CD4-positive, alpha-beta T cell treated with Interleukin-17A for 4 hours (primary cell): Measurements from ENCODE around the gene FRAT1.

Source experiments
- DNase-seq: peaks from one replicate; pipeline ENCODE4 v3.0.0-alpha.2; 2020; ENCODE audit warnings: mixed read lengths

FRAT1 gene

DNA sequence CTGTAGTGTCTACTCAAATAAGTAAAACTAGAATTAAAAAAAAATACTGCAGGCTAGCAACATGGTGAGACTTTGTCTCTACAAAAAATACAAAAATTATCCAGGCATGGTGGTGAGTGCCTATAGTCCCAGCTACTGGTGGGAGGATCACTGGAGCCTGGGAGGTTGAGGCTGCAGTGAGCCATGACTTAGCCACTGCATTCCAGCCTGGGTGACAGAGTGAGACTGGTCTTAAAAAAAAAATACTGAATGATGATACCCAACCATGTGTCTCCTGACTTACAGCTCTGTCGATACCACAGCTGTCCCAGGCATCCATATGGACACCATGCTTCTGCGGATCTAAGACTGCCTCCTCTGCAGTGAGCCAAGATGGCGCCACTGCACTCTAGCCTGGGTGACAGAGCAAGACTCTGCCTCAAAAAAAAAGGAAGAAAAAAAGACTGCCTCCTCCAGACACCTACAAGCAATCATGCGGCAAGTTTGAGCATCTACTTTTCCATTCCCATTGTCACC, 7.9 kb upstream of the FRAT1 start:
- no peak for DNase-seq

DNA sequence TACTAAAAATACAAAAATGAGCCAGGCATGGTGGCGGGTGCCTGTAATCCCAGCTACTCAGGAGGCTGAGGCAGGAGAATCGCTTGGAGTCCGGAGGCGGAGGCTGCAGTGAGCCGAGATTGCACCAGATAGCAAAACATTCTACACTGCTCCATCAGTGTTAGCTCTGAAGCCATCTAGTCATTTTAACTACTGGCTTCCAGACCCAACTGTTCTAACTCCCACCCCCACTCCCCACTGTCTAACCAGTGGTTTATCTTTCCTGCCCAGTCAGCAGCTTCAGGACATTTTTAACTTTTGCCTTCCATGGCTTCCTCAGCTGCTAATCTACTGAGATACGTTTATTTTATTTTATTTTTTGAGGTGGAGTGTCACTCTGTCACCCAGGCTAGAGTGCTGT, 6.2 kb upstream of the FRAT1 start:
- DNase-seq: no peak

DNA sequence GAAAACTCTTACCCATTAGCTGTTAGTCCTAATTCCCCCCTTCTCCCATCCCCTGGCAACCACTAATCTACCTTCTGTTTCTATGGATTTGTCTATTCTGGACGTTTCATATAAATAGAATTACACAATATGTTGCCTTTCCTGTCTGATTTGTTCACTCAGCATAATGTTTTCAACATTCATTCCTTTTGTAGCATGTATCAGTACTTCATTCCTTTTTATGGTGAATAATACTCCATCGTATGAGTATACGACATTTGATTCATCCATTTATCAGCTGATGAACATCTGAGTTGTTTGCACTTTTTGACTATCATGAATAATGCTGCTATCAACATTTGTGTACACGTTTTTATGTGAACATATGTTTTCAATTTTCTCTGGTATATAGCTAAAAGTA, 4.4 kb upstream of the FRAT1 start:
- DNase-seq: no peak

DNA sequence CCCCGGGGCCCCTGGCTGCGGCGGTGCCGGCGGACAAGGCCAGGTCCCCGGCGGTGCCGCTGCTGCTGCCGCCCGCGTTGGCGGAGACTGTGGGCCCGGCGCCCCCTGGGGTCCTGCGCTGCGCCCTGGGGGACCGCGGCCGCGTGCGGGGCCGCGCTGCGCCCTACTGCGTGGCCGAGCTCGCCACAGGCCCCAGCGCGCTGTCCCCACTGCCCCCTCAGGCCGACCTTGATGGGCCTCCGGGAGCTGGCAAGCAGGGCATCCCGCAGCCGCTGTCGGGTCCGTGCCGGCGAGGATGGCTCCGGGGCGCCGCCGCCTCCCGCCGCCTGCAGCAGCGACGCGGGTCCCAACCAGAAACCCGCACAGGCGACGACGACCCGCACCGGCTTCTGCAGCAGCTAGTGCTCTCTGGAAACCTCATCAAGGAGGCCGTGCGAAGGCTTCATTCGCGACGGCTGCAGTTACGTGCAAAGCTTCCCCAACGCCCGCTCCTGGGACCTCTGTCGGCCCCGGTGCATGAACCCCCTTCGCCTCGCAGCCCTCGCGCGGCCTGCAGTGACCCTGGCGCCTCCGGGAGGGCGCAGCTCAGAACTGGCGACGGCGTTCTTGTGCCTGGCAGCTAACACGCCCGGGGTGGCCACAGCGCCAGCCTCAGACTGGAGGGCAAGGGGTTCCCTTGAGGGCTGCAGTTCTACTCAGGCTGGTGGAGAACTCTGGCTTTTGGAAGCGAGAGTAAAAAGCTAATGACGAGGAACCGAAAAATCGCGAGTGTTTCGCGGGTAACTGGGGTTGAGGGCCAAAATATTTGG, 804 bp downstream of the FRAT1 start:
- peak; percentile 72 for DNase-seq

DNA sequence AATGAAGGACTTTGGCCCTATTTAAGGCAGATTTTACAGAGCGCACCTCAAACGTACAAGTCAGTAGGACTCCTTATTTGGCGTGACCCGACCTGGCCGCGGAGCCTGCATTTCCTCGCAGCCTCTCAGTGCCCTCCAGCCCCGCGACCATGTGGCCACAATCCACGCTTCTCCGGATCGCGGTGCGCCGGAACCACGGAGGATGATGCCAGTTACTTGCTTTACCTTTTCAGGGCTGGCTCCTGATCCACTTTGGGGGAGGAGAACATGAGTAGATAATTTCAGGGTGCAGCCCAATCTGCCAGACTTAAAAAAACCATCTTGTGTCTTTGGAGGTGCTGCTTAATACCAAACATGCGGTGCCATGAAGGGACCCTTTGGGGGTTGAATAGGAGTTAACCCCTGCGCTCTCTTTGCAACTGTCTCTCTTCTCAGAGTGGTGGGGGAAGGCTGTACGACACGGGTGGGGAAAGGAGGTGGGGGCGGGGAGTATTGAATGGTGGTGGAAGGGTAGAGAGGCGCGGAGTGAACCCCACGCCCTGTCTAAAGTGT, 1.5 kb downstream of the FRAT1 start:
- peak; percentile 38 for DNase-seq

DNA sequence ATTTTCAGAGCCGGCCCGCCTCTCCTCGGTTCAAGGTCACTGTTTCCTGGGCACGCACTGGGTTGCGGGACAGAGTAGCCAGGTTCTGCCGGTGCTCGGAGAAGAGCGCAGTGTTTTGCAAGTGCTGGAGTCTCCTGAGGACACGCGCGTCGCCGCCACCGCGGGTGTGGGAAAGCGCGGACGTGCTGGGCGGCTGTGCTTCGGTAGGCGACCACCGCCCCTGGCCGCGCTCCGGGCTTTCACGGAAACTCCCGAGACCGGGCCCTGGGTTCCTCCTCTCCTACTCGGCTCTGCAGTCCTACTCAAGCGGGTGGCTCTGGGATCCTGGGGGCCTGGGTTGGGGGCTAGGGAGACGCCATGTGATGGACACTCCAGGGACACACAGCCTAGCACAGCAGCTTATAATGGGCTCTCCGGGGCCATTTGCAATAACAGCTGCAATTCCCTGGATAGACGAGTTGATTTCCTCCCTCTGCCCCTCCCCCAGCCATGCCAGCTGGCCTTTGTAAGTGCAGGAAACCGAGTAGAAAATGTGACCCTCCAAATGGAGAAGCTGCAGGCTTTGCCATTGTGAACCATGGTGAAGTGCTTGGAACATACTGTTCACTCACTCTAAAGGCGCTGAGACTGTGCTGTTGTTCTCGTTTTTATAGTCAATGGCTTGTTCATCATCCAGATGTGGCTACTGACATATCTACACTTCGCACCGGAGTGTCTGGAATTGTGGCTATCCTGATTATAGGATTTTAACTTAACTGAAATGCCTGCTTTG, 2.1 kb downstream of the FRAT1 start:
- DNase-seq: peak; percentile 36

DNA sequence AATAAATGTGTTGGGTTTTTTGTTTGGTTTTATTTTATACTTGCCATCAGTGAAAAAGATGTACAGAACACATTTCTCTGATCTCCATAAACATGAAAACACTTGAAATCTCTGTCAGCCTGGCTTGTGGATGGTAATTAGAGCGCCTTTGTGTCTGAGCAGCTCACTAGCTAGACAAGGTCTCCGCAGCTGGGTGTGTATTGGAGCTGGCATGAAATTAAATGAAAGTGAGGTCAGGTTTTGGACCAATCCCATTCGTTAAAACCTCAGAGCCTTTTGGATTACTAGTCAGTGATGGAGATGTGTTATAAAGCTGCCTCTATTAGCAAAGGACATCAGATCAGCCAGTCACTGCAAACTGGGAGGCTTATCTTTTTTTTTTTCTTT, 2.7 kb downstream of the FRAT1 start:
- no peak for DNase-seq

DNA sequence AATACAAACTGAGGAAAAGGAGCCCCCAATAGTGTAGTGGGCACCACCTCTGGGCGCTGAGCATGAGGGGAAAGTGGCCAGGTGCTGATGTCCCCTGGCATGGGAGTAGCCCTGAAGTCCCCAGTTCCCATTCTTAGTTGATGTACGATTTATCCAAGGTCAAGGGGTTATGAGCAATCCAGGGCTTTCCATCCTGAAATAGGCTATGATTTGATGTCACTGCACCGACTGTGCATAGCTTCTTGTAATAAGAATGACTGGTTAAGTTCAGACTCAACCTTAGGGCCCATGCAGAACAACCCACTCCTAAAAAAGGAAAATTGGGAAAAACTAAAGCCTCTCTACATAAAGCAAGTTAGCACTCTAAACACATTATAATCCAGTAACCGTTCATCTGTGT, 4.4 kb downstream of the FRAT1 start:
- DNase-seq: no peak

DNA sequence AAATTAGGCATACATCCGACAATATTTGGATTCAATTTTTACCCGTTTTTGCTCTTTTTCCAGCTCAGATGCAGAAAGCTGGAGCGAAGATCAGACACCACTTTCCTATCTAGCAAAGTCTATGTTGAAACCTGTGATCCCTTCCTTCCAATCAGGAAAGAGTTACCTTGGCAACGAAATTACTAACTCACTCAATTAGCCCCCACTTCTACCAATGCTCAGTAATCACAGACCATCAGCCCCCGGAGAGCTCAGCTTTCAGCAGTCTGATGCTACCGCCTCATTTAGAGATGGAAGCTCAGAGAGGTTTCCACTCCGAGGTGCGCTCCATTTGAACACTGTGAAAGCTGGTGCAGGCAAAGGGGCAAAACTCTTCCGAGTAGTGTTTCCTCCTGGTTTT, 6.7 kb downstream of the FRAT1 start:
- no peak for DNase-seq

DNA sequence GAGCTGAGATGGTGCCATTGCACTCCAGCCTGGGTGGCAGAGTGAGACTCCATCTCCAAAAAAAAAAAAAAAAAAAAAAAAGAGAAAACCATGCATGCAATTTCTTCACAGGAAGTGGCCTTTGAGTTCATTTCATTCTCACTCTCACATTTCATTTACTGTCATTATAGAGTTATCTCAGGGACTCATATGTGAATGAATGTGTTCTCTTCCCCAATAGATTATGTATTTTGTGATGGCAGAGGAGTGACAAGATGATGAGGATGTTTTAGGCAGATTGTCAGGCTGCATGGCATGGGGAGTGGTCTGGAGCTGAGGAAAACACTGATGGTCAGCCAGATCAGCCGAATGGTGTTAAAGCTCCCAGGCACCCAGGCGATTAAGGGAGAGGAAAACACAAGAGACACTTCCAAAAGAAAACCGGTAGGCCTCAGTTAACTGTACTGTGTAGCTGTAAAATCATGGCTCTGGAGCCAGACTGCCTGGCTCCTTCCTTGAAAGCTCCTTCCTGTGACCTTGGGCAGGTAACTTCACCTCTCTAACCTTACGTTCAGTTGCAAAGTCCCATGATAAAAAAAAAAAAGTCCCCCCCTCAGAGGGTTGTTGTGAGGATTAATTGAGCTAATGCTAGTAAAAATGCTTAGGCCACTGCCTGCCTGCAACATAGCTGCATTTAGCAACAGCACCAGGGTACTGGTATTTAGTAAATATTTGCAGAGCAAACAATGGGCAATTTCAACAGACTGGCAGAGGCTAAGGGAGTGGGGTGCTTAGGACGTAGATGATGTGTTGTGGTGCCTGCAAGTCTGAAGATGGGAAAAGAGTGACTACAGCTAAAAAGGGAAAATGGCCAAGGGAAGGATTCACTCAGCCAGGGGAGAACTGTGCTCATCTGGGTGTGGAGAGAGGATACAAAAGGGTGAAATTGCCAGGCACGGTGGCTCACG, 8.6 kb downstream of the FRAT1 start:
- DNase-seq: no peak

DNA sequence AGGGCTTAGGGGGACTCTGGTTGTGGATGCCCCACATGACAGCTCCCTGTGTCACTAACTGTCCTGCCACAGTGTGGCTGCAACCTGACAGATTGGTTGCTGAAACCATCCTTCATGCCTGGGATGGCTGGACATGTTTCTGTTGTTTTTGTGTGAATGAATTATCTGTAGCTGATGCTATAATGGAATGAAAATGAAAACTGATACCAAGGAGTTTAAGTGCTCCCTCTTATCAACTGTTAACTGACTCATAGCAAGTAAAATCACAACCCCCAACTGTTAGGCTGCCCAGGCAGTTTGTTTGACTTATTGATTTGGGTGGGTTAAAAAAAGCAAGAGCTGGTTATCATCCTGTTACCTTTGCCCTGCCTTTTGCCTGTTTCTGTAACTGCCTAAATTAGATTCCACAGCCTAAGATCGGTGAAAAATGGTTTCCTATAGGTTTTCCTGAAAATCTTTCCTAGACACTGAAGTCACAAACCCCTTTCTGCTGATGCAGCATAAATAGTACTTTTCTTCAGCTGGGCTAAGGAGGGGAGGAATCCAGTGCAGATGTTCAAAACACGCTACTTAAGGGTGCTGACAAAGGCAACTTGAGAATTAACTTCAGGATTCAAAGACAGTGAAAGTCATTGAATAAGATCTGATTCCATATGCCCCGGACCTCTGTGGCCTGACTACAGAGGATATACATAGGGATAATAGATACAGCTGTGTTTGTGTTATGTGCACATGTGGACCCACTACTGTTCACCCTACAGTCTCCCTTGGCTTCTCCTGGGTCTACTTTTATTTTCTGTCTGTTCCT, 9.8 kb downstream of the FRAT1 start:
- DNase-seq: no peak

DNA sequence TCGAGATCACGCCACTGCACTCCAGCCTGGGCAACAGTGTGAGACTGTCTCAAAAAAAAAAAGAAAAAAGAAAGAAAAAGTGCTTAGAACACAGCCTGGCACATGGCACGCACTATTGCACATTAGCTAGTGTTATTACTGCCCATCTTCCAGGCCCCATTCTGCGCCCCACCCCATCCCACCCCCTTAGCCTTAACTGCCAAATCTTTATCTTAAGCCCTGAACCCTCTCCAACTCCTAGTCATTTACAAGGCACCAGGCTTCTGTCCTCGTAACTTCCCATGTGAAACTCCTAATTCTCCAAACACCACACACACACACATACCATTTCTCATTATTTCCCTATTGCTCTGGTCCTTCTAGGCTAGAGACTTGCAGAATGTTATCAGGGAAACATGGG, 10.7 kb downstream of the FRAT1 start:
- DNase-seq: no peak

DNA sequence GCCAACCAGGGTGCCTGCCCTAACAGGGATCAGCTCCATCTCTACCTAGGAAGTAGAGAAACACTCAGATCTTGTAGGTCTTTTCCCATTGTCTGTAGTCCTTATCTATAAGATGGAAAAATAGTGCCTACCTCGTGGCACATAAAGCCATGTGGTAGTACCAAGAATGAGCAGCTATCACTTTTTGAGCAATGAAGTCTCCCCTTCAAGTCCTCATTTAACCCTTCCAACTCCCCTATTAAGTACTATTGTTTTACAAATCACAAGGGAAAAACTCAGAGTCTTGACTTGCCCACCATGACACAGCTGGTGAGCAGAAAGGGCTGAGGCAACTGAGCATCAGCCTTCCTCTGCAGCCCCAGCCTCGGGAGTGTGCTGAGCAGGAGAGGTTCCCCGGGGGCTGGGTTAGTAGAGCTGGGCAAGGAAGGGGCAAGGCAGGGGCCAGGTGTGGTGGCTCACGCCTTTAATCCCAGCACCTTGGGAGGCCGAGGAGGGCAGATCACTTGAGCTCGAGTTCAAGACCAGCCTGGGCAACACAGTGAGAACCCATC, 12.2 kb downstream of the FRAT1 start:
- DNase-seq: no peak

DNA sequence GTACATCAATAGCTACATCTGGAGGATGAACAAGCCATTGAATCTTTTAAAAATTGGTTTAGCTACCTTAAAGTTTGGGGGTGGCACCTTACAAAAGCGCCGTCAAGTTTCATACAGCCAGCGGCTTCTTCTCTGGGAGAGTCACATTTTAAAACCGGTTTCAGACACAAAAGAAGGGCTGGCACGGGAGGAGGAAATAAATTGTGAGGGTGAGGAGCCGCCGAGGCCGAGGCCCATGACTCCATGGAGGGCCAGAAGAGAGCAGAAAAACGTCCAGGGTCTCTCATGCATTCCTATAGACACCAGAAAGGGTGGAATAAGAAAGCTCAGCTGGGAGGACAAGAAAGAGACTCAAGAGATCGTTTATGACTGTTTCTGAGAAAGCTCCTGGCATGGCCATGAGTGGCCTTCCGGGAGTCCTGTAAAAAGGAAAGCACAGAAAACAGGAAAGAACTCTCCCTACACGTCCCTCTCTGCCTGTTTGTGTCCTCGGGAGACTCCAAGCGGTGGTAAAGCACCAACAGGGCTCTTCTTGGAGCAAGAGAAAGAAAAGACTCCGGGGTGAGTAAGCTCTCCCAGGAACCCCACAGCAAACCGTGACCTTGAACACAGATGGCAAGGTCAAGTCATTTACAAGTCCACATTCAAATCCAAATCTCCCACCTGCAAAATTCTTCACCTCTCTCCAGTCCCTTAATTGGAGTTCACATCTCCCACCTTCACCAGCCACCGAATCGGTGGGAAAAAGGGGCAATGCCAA, 13.7 kb downstream of the FRAT1 start:
- no peak for DNase-seq

DNA sequence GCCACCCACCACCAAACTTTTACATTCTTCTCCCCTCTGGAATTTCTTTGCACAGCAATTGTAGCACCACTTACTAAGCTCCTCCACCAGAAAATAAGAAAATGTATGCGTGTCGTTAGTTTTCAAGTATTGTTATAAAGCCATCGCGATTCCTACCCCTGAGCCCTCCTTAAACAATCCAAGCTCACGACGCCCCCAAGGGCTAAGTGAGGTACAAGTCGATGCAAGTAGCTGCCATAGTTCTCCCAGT, 14.2 kb downstream of the FRAT1 start:
- no peak for DNase-seq

DNA sequence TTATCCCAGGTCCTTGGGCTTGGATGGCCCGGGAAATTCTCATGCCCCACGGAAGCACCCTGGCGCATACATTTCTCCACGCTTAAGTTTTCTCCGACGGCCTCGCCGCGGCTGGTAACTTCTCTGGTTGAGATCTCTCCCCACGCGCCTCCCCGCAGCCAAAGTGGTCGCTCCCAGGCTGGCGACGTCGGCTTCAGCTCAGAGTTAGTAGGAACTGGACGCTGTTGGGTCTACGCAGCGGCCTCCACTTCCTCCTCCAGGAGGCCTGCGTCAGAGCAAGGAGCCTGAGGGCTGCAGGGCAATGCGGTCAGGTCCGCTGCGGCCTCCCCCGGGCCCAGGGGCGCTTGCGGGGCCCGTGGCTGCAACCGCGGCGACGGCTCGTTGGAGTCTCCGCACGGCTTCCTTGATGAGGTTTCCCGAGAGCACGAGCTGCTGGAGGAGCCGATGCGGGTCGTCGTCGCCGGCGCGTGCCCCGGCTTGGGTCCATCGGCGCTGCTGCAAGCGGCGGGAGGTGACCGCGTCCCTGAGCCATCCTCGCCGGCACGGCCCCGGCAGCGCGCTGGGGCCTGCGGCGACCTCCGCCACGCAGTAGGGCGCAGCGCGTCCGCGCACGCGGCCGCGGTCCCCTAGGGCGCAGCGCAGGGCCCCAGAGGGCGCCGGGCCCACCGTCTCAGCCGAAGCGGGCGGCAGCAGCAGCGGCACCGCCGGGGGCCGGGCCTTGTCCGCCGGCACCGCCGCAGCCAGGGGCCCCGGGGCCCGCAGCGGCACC, 14.7 kb downstream of the FRAT1 start:
- peak; percentile 36 for DNase-seq

DNA sequence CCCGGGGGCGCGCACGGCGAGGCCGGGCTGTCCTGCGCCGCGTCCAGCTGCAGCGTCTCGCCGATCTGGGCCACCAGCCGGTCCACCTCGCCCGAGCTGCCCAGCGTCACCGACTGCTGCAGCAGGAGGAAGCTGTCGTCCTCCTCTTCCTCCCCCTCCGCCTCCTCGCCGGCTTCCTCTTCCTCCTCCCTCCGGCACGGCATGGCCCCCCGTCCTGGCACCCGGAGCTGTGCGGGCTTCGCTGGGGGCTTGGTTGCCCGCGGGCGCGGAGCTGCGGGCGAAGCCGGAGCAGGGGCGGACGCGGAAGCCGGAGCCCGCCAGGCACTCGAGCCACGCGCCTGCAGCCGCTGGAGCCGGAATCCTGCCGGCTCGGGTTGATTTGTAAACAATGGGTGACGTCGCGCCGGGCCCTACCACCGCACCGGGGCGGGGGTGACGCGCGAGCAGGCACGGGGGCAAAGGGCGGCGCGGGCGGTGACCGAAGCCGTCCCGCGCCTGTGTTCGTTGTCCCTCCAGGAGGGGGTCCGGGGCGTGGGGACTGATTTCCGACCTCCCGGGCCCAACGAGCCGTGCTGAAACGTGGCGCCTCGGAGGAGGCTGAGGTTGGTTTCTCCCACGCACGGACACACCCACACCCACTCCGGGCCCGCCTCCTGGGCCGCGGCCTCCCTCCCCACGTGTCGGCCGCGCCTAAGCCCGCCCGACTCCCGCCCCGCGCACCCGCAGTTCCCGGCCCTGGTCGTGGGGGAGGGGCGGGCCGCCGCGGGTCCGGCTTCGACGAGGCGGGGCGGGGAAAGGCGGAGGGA, 15.5 kb downstream of the FRAT1 start, which contains the start of gene FRAT2:
TSS of gene FRAT2 (minus strand) at position 360 of the 806 bp plus-strand sequence. CDS start at position 203, 157 bp downstream.
- peak; percentile 93 for DNase-seq

DNA sequence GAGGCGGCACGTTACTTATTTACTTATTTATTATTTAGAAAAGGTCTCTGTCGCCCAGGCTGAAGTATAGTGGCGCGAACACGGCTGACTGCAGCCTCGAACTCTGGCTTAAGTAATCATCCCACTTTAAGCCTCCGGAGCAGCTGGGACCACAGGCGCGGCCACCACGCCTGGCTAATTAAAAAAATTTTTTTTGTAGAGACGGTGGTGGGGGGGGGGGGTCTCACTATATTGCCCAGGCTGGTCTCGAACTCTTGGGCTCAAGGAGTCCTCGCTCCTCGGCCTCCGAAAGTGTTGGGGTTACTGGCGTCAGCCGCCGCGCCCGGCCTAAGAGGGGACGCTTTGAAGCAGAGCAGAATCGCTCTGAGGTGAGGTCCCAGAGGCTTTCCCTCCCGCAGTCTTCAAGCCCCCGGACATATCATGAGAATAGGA, 16.1 kb downstream of the FRAT1 start:
- DNase-seq: no peak

DNA sequence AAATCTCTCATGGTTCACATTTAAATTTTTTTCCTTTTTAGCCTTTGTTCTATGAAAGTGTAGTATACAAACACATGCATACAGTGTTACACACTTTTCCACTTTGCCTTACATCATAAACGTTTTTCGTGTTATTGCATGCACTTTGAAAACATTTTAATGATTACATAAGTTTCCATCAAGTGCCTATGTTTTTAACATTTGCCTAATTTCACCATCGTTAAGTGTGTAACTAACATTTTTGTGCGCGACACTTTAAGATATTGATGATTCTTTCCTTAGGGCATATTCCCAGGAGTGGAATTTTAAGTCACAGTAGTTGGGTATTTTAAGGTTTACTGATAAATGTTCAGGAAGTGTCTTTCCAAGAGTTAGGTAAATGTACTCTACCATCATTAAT, 16.9 kb downstream of the FRAT1 start:
- DNase-seq: no peak
